T-helper 2 cell treated with Interferon-gamma antibody and Interleukin-4, amounts not matched to agents 5 μg/mL and 100 μg/mL, for 36 hours (primary cell): ENCODE results near the gene ITGA1.
"Not testable (repeated sequence)": the region's sequence is repeated elsewhere in the genome, so short reads cannot be mapped to it uniquely, and the experiment has no call there.

Experiments
- DNase-seq: peaks from one replicate; pipeline ENCODE4 v3.0.0; 2021; ENCODE audit warnings: low spot score
- H3K27ac Mint-ChIP-seq: one replicate; pipeline ENCODE4 v1.8.0; 2021; ENCODE audit warnings: mild to moderate bottlenecking, mixed read lengths
- H3K27me3 Mint-ChIP-seq: one replicate; pipeline ENCODE4 v1.8.0; 2021; ENCODE audit warnings: low read depth, mixed read lengths
- H3K36me3 Mint-ChIP-seq: one replicate; pipeline ENCODE4 v1.8.0; 2021; ENCODE audit warnings: low read depth, mixed read lengths
- H3K4me1 Mint-ChIP-seq: one replicate; pipeline ENCODE4 v1.8.0; 2021; ENCODE audit warnings: low read depth, mixed read lengths
- H3K4me3 Mint-ChIP-seq: one replicate; pipeline ENCODE4 v1.8.0; 2022; ENCODE audit warnings: mild to moderate bottlenecking, moderate library complexity, mixed read lengths
- H3K9me3 Mint-ChIP-seq: one replicate; pipeline ENCODE4 v1.8.0; 2021; ENCODE audit warnings: mixed read lengths

Gene ITGA1

DNA sequence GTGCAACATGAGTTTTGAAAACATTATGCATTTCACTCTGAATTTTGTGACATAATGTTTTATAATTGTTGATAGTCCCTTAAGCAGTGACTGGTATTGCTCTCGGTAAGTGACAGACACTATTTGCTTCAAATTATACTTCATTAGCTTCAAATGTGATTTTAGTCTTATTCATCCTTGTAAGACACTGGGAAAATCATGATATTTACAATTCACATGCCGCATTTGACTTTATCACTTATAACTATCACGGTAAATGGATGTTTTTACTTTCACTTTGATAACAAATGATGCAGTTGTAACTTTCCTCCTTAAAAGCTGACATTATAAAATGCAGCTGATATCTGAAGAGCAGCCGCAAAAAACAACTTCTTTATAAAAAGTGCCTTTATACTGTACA, 157.3 kb downstream of the ITGA1 start:
- Mint-ChIP-seq H3K9me3 (no peaks in the 10 kb centered on the region), H3K27me3 (peaks cover 11% of the 10 kb centered on the region), H3K36me3 (no peaks in the 10 kb centered on the region), H3K4me3 (peak overlapping the region; percentile 62), H3K27ac (no peak overlapping the region), H3K4me1 (peaks cover 13% of the 10 kb centered on the region)
- no peak for DNase-seq

DNA sequence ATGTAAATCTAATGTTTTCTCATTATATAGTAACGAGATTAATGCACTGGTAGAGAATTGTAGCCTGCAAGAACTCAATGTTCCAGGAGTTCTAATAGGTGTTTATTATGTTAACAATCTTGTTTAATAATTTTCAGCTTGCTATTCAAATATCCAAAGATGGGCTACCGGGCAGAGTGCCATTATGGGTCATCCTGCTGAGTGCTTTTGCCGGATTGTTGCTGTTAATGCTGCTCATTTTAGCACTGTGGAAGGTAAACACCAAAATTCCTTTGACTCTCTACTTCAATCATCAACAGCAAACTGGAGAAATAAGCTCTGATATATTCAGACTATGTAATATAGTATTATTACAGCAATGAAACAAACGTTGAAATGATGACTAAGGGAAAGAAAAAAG, 159.5 kb downstream of the ITGA1 start:
- Mint-ChIP-seq H3K4me3 (no peak overlapping the region), H3K27ac (no peak overlapping the region), H3K4me1 (peaks cover 13% of the 10 kb centered on the region), H3K36me3 (no peaks in the 10 kb centered on the region), H3K27me3 (peaks cover 5% of the 10 kb centered on the region), H3K9me3 (no peaks in the 10 kb centered on the region)
- no peak for DNase-seq

DNA sequence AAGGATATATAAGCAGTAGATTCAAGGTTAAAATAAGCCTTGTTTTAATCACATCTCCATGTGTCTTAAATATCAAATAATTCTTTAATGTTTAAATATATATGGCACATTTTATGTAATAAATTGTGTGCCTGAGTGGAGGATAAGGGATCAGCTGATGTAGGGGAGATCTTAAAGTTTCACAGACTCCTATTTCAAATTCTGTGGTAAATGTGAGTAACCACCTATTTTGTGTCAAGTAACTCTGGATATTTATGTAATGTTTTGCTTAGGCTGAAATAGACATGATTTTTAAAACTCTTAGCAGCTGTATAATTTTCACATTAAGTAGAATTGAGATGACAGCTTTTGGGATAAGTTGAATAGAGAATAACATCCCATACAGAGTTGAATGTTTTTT, 160.1 kb downstream of the ITGA1 start:
- no peak overlapping the region for H3K27ac Mint-ChIP-seq
- no peaks in the 10 kb centered on the region for H3K36me3 Mint-ChIP-seq
- H3K9me3 Mint-ChIP-seq = no peaks in the 10 kb centered on the region
- H3K4me1 Mint-ChIP-seq = peaks cover 13% of the 10 kb centered on the region
- peaks cover 5% of the 10 kb centered on the region for H3K27me3 Mint-ChIP-seq
- H3K4me3 Mint-ChIP-seq = no peak overlapping the region
- DNase-seq = no peak

DNA sequence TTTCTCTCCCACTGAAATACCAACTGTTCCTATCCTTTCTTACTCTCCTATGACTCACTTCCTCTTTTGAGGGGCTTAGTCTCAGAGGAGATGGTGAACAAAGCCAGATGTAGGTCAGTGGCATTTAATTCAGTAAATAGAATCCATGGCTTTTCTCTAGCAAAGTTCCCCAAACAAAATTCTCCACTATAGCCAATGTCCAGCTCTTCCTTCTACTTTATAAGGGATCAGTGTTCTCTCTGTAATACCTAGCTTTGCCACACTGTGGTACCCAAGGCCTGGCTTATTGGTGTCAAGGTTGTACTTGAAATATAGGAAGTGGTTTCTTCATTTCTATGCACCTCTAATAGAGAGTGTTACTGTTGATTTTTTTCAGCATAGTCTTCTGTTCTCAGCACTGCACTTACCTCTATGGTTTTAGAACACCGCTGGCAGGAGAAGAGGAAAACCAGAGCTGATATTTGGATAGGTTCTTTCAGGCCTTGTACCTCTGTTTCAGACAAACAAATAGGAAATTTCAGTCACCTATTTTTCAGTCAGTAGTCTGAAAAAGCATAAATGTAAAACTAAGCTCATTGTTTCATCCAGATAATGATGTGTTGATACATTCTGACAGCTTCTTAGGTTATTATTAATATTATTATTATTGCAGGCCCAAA, 160.8 kb downstream of the ITGA1 start:
- H3K4me1 Mint-ChIP-seq = peaks cover 13% of the 10 kb centered on the region
- H3K27ac Mint-ChIP-seq = peak overlapping the region; percentile 48
- no peaks in the 10 kb centered on the region for H3K9me3 Mint-ChIP-seq
- peaks cover 5% of the 10 kb centered on the region for H3K27me3 Mint-ChIP-seq
- peak; percentile 59 for DNase-seq
- no peaks in the 10 kb centered on the region for H3K36me3 Mint-ChIP-seq
- no peak overlapping the region for H3K4me3 Mint-ChIP-seq

DNA sequence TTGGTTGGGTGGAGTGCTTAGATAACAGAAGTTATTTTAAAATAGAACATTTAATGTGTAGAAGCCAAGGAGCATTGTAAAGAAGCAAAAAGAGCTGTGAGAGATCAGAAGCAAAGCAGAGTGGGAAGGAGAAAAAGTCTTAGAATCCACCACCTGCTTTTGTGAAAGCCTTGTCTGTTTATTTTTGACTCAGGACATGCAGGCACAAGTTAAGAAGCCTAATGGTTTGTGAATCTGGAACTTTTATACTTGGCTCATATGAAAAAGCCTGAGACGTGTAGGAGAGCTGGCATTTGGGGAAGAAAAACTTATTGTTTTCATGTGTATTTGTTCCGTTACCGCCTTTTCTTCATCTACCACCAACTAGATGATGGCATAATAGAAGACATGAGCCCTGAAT, 163.0 kb downstream of the ITGA1 start:
- Mint-ChIP-seq H3K4me3 (no peak overlapping the region), H3K9me3 (no peaks in the 10 kb centered on the region), H3K27ac (no peak overlapping the region), H3K4me1 (peaks cover 11% of the 10 kb centered on the region), H3K27me3 (peaks cover 8% of the 10 kb centered on the region), H3K36me3 (no peaks in the 10 kb centered on the region)
- DNase-seq = no peak

DNA sequence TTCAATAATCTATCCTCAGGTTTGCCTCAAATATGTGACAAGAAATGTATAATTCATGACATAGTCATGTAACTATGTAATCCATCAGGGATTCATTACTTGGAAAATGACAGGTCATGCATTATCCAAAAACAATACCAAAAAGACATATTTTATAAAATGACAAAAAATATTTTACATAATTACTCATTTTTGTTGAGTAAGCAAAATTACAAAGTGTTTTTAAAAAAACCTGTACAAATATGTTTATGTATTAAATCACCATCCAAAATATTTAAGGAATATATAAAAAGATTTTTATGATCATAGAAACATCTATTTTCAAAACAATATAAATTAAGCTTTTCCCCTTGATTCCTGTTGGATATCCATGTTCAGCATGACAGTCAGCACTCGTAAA, 164.8 kb downstream of the ITGA1 start:
- no peak overlapping the region for H3K4me3 Mint-ChIP-seq
- H3K4me1 Mint-ChIP-seq = peaks cover 6% of the 10 kb centered on the region
- no peak for DNase-seq

DNA sequence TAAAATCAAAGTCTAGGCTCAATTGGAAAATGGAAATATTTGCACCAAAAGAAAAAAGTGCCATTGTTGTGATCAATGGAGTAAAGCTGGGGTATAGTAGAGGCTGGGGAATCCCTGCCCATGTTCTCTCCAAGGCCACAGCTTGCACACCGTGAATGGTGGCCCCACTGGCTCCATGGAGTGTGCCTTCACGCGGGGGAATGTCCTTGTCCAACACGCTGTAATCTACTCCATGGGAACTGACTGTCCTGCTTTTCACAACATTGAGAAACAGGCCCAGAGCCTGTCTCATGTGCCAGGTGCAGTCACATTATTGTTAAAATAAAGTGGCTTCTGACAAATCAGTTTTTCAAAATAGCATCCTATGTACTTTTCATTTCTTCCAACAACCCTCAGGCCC, 168.3 kb downstream of the ITGA1 start:
- H3K4me3 Mint-ChIP-seq = no peak overlapping the region
- H3K36me3 Mint-ChIP-seq = no peaks in the 10 kb centered on the region
- no peak overlapping the region for H3K27ac Mint-ChIP-seq
- H3K4me1 Mint-ChIP-seq = peaks cover 1% of the 10 kb centered on the region
- peaks cover 28% of the 10 kb centered on the region for H3K27me3 Mint-ChIP-seq
- DNase-seq = no peak
- H3K9me3 Mint-ChIP-seq = no peaks in the 10 kb centered on the region

More for the DNA sequence above, 164.8 kb downstream of the ITGA1 start:
- H3K9me3 Mint-ChIP-seq = no peaks in the 10 kb centered on the region
- H3K27ac Mint-ChIP-seq = no peak overlapping the region
- peaks cover 9% of the 10 kb centered on the region for H3K27me3 Mint-ChIP-seq
- H3K36me3 Mint-ChIP-seq = no peaks in the 10 kb centered on the region

DNA sequence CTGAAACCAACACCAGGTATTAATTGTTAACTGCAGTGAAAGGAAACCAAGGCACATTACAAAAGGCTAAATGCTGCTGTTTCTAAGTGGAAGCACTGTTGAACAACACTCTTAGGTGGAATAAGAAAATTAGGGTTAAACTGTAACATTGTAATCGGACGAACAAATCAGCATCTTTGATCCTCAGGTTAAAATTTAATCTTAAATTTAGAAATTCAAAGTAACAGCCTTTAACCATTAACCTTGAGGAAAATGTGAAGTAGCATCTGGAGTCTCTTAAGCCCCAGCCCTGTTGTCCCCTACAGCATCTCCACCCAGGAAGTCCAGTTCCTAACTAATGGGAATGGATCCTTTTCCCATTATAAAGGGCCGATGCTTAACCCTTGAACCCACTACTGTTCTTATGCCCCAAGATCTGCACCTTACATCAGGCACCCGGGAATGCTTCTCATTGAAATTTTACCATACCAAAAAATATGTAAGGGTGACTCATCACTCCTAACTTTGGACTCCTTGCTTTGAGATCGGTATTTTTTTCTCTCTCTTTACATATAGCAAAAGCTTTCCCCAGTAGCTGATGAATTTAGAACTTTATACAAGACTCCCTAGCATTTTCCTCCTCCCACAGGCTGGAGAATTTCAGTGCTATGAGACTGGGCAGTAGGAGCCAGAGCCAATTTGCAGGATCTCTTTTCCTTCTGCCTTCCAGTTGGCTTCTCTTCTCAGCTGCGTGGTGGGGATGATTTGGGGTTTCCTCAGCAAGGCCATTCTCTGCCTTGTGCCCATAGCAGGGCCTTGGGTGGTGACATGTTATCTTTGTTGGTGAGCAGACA, 169.4 kb downstream of the ITGA1 start:
- peaks cover 1% of the 10 kb centered on the region for H3K4me1 Mint-ChIP-seq
- peaks cover 35% of the 10 kb centered on the region for H3K27me3 Mint-ChIP-seq
- H3K9me3 Mint-ChIP-seq = no peaks in the 10 kb centered on the region
- no peaks in the 10 kb centered on the region for H3K36me3 Mint-ChIP-seq
- DNase-seq = no peak
- H3K4me3 Mint-ChIP-seq = no peak overlapping the region
- H3K27ac Mint-ChIP-seq = no peak overlapping the region

DNA sequence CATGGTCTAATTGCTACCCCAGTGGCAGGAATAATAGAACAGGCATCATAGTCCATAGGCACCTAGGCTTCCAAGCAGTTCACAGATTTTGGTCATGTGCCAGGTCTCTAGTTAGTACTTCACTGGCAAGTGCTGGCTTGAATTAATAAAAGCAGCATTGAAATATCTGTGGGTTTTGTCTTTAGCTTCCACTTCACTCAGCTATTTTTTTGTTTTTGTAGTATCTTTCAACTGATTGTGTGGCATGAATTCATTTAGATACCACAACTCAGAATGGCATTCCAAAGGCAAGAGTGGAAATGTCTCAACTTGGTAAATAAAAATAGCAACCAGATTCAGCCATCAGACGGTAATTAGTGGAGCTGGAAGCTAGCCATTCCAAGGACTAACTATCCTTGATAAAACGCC, 173.6 kb downstream of the ITGA1 start:
- Mint-ChIP-seq H3K9me3 (no peaks in the 10 kb centered on the region), H3K36me3 (no peaks in the 10 kb centered on the region), H3K4me3 (no peak overlapping the region), H3K27ac (no peak overlapping the region), H3K27me3 (peaks cover 40% of the 10 kb centered on the region), H3K4me1 (peaks cover 1% of the 10 kb centered on the region)
- DNase-seq = no peak

DNA sequence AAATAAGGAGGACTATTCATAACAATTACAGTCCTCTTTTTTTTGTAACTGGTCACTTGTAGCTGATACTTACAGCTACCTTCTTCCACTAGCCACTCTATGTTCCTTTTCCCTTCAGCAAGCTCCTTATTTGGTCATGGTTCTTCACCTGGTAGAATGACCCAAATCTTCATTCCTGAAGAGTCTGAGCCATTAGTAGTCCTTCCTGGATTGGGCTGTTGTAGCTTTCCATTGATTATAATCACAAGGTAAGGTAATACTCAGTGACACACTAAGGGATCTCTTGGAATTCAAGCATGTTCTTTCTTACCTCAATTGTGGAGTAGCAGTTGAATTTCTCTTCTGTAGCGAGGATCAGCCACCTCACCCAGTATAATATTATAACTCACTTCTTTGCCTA, 175.9 kb downstream of the ITGA1 start:
- Mint-ChIP-seq H3K4me1 (no peaks in the 10 kb centered on the region), H3K9me3 (peaks cover 2% of the 10 kb centered on the region), H3K36me3 (no peaks in the 10 kb centered on the region), H3K27ac (no peak overlapping the region), H3K4me3 (no peak overlapping the region), H3K27me3 (peaks cover 46% of the 10 kb centered on the region)
- DNase-seq = no peak

DNA sequence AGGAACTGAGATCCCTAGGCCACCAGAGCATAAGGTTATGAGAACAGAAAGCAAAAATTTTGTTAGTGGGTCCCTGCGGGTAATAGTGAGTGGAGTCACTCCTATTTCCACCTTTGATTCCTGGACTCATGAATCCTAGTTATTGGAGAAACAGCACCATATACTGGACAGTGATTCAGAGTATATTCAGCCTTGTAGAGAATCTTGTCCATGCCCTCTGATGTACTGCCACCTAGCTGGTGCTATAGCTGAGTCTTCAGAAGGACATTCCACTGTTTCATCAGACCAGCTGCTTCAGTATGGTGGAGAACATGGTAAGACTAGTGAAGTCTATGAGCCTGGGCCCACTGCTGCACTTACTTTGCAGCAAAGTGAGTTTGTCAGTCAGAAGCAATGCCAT, 176.4 kb downstream of the ITGA1 start:
- Mint-ChIP-seq H3K9me3 (peaks cover 7% of the 10 kb centered on the region), H3K4me3 (no peak overlapping the region), H3K36me3 (no peaks in the 10 kb centered on the region), H3K4me1 (no peaks in the 10 kb centered on the region), H3K27ac (no peak overlapping the region), H3K27me3 (peaks cover 47% of the 10 kb centered on the region)
- no peak for DNase-seq

DNA sequence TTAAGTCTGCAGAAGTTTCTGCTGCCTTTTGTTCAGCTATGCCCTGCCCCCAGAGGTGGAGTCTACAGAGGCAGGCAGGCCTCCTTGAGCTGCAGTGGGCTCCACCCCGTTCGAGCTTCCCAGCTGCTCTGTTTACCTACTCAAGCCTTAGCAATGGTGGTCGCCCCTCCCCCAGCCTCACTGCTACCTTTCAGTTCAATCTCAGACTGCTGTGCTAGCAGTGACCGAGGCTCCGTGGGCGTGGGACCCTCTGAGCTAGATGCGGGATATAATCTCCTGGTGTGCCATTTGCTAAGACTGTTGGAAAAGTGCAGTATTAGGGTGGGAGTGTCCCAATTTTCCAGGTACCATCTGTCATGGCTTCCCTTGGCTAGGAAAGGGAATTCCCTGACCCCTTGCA, 188.4 kb downstream of the ITGA1 start:
- H3K4me1 Mint-ChIP-seq, H3K9me3 Mint-ChIP-seq, H3K36me3 Mint-ChIP-seq, H3K27ac Mint-ChIP-seq, DNase-seq, H3K4me3 Mint-ChIP-seq: not testable (repeated sequence)
- H3K27me3 Mint-ChIP-seq = peaks cover 52% of the 10 kb centered on the region

DNA sequence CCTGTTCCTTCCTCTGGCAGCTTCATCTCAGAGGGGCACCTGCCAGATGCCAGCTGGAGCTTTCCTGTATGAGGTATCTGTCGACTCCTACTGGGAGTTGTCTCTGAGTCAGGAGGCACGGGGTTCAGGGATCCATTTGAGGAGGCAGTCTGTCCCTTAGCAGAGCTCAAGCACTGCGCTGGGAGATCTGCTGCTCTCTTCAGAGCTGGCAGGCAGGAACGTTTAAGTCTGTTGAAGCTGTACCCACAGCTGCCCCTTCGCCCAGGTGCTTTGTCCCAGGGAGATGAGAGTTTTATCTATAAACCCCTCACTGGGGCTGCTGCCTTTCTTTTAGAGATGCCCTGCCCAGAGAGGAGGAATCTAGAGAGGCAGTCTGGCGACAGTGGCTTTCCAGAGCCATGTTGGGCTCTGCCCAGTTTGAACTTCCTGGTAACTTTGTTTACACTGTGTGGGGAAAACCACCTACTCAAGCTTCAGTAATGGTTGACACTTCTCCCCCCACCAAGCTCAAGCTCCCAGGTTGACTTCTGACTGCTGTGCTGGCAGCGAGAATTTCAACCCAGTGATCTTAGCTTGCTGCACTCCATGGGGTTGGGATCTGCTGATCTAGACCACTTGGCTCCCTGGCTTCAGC, 189.7 kb downstream of the ITGA1 start:
- DNase-seq = no peak
- Mint-ChIP-seq H3K4me1 (peaks cover 4% of the 10 kb centered on the region), H3K36me3 (no peaks in the 10 kb centered on the region), H3K27me3 (peaks cover 45% of the 10 kb centered on the region), H3K4me3 (no peak overlapping the region), H3K9me3 (peaks cover 7% of the 10 kb centered on the region), H3K27ac (no peak overlapping the region)

DNA sequence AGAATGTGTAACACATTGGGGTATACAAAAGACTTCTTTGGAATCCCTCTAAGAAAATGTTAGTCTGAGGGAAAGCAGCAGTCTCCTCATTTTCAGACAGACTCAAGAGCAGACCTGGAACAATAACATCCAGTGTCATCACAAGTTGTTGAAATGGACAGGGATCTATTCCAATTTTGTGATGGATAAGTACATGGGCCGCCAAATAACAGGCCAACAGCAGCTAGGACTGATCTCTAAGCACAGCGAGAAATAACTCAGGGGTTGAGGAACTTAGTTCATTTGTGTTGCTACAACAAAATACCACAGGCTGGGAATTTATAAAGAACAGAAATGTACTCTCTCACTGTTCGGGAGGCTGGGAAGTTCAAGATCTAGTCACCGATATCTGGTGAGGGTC, 193.8 kb downstream of the ITGA1 start:
- DNase-seq = no peak
- Mint-ChIP-seq H3K36me3 (no peaks in the 10 kb centered on the region), H3K4me1 (peaks cover 5% of the 10 kb centered on the region), H3K9me3 (no peaks in the 10 kb centered on the region), H3K4me3 (no peak overlapping the region), H3K27ac (no peak overlapping the region), H3K27me3 (peaks cover 46% of the 10 kb centered on the region)
